Mesenchymal stem cell (in vitro differentiated cells and primary cell): ENCODE measurements around the gene CEP70.
"Not testable (repeated sequence)": the region's sequence is repeated elsewhere in the genome, so short reads cannot be mapped to it uniquely, and the experiment has no call there.

Experiments used
- DNase-seq: peaks from one replicate; pipeline ENCODE4 v3.0.0-alpha.2; 2013
- H2AFZ ChIP-seq: one replicate; pipeline ENCODE4 v1.6.1; 2013; ENCODE audit warnings: low read depth, mild to moderate bottlenecking, control low read depth, inconsistent platforms, low read length, moderate library complexity
- H2AK5ac ChIP-seq: 2 replicates; pipeline ENCODE4 v1.6.1; 2013; ENCODE audit warnings: low read length, moderate library complexity, mild to moderate bottlenecking, inconsistent platforms; ENCODE audit not compliant: severe bottlenecking
- H2BK120ac ChIP-seq: one replicate; pipeline ENCODE4 v1.6.1; 2013; ENCODE audit warnings: low read depth, mild to moderate bottlenecking, inconsistent platforms, low read length, moderate library complexity
- H2BK12ac ChIP-seq, 2 experiments: one replicate each; pipeline ENCODE4 v1.6.1; 2013; ENCODE audit warnings: inconsistent platforms in 2 of 2, low read length in 2 of 2, mild to moderate bottlenecking in 2 of 2, moderate library complexity in 2 of 2, control low read depth in 1 of 2
- H2BK15ac ChIP-seq: one replicate; pipeline ENCODE4 v1.6.1; 2013; ENCODE audit warnings: mild to moderate bottlenecking, low read depth, inconsistent platforms; ENCODE audit not compliant: poor library complexity, severe bottlenecking
- H2BK5ac ChIP-seq: 2 replicates; pipeline ENCODE4 v1.6.1; 2013; ENCODE audit warnings: low read depth, mild to moderate bottlenecking, low read length, control low read depth, inconsistent platforms; ENCODE audit not compliant: poor library complexity, severe bottlenecking
- H3K14ac ChIP-seq, 2 experiments: one replicate each; pipeline ENCODE4 v1.6.1; 2013; ENCODE audit warnings: inconsistent platforms in 2 of 2, low read length in 2 of 2, control low read depth in 1 of 2, mild to moderate bottlenecking in 1 of 2, moderate library complexity in 1 of 2
- H3K18ac ChIP-seq, 2 experiments: one replicate each; pipeline ENCODE4 v1.6.1; 2013; ENCODE audit warnings: inconsistent platforms in 2 of 2, low read length in 2 of 2, control low read depth in 1 of 2, low read depth in 1 of 2, mild to moderate bottlenecking in 1 of 2
- H3K23ac ChIP-seq, 2 experiments: one replicate each; pipeline ENCODE4 v1.6.1; 2013; ENCODE audit warnings: inconsistent platforms in 2 of 2, low read length in 2 of 2, mild to moderate bottlenecking in 2 of 2, moderate library complexity in 2 of 2, control low read depth in 1 of 2
- H3K27ac ChIP-seq: 2 replicates; pipeline ENCODE4 v1.5.1; 2013; ENCODE audit warnings: mild to moderate bottlenecking, moderate library complexity, low read length, control low read depth, inconsistent platforms; ENCODE audit not compliant: poor library complexity, severe bottlenecking
- H3K27me3 ChIP-seq, 2 experiments: 2 replicates each; pipeline versions ENCODE4 v1.6.1 to v1.7.0; 2013; ENCODE audit warnings: low read length in 2 of 2, mild to moderate bottlenecking in 2 of 2, moderate library complexity in 2 of 2, control low read depth in 1 of 2, inconsistent platforms in 1 of 2; ENCODE audit not compliant: control insufficient read depth in 1 of 2, insufficient read depth in 1 of 2
- H3K36me3 ChIP-seq, 2 experiments: 2 replicates each; pipeline versions ENCODE4 v1.6.1 to v1.7.0; 2013; ENCODE audit warnings: low read length in 2 of 2, control low read depth in 1 of 2, inconsistent platforms in 1 of 2, low read depth in 1 of 2, mild to moderate bottlenecking in 1 of 2; ENCODE audit not compliant: insufficient read depth in 2 of 2, control insufficient read depth in 1 of 2
- H3K4ac ChIP-seq, 2 experiments: one replicate each; pipeline ENCODE4 v1.6.1; 2013; ENCODE audit warnings: inconsistent platforms in 2 of 2, low read length in 2 of 2, mild to moderate bottlenecking in 2 of 2, moderate library complexity in 2 of 2, control low read depth in 1 of 2, low read depth in 1 of 2
- H3K4me1 ChIP-seq: 2 replicates; pipeline ENCODE4 v1.6.1; 2013; ENCODE audit warnings: low read depth, low read length, control low read depth; ENCODE audit not compliant: control insufficient read depth, insufficient read depth
- H3K4me2 ChIP-seq: 2 replicates; pipeline ENCODE4 v1.6.1; 2013; ENCODE audit warnings: low read length, mild to moderate bottlenecking, inconsistent platforms; ENCODE audit not compliant: poor library complexity, severe bottlenecking
- H3K4me3 ChIP-seq, 2 experiments: 2 replicates each; pipeline versions ENCODE4 v1.5.1 to v1.7.0; 2013; ENCODE audit warnings: low read length in 2 of 2, mild to moderate bottlenecking in 2 of 2, control low read depth in 1 of 2, low read depth in 1 of 2; ENCODE audit not compliant: insufficient read depth in 1 of 2
- H3K79me1 ChIP-seq: replicated peaks from 2 replicates; pipeline ENCODE4 v1.6.1; 2013; ENCODE audit warnings: mild to moderate bottlenecking, control low read depth, low read length, inconsistent platforms; ENCODE audit not compliant: poor library complexity, severe bottlenecking
- H3K9ac ChIP-seq: 2 replicates; pipeline ENCODE4 v1.7.0; 2013; ENCODE audit warnings: mild to moderate bottlenecking, low read length, moderate library complexity
- H3K9me3 ChIP-seq: 2 replicates; pipeline ENCODE4 v1.7.0; 2013; ENCODE audit warnings: mild to moderate bottlenecking, low read length; ENCODE audit not compliant: control insufficient read depth
- H4K8ac ChIP-seq: one replicate; pipeline ENCODE4 v1.6.1; 2013; ENCODE audit warnings: inconsistent platforms, mild to moderate bottlenecking, low read length, moderate library complexity
- H4K91ac ChIP-seq: one replicate; pipeline ENCODE4 v1.6.1; 2013; ENCODE audit warnings: mild to moderate bottlenecking, low read length, inconsistent platforms
- WGBS: methylation state at CpG from one replicate; pipeline ENCODE4 v1.1.7; 2013; ENCODE audit warnings: mixed read lengths; 5-methylcytosine and 5-hydroxymethylcytosine counted together

Gene CEP70

GRCh38 chr3:138495638-138496037, 98.4 kb downstream of the CEP70 start:
- not testable (repeated sequence) for H4K8ac ChIP-seq, H2BK12ac ChIP-seq, H3K4ac ChIP-seq, H3K27me3 ChIP-seq, H3K27ac ChIP-seq, H4K91ac ChIP-seq, H2BK120ac ChIP-seq, H3K23ac ChIP-seq, H3K4me3 ChIP-seq, H3K18ac ChIP-seq, H3K9me3 ChIP-seq, H2AK5ac ChIP-seq, H2BK5ac ChIP-seq, H3K4me1 ChIP-seq, H3K14ac ChIP-seq, DNase-seq, H3K4me2 ChIP-seq, H2BK15ac ChIP-seq, H3K9ac ChIP-seq, H2AFZ ChIP-seq, H3K79me1 ChIP-seq
- 97% methylated on average over 2 of the region's 3 CpGs for WGBS
- peaks cover 6 to 12% of the 10 kb centered on the region in 2 experiments for H3K36me3 ChIP-seq

DNA sequence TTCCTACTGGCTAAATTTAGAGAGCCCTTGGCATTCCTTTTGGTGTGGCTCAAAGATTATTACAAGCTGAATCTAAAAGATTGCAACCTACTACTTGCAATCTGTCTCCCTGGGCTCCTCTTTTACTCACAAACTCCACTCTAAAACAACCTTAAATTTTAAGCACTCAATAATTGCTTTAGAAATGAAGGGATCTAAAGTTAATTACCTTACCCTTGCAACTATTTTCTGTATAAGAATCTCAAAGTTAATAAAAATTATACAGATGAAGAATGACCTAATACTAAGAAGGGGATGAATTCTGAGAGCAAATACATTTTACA, 99.5 kb downstream of the CEP70 start:
- H3K18ac ChIP-seq = no peak overlapping the region
- H2BK12ac ChIP-seq = no peak overlapping the region
- H2BK5ac ChIP-seq = no peak overlapping the region
- H2AK5ac ChIP-seq = no peak overlapping the region
- no peaks in the 10 kb centered on the region for H3K9me3 ChIP-seq
- H3K23ac ChIP-seq = no peak overlapping the region
- H2BK15ac ChIP-seq = no peak overlapping the region
- H4K91ac ChIP-seq = no peak overlapping the region
- no peak overlapping the region for H3K4ac ChIP-seq
- DNase-seq = no peak
- no peak overlapping the region for H2AFZ ChIP-seq
- H3K27ac ChIP-seq = no peak overlapping the region
- H2BK120ac ChIP-seq = no peak overlapping the region
- peak overlapping the region; percentile 48 for H3K9ac ChIP-seq
- H3K27me3 ChIP-seq = no peaks in the 10 kb centered on the region
- H3K36me3 ChIP-seq = peaks cover 2 to 12% of the 10 kb centered on the region in 2 experiments
- no peaks in the 10 kb centered on the region for H3K79me1 ChIP-seq
- H3K4me1 ChIP-seq = no peaks in the 10 kb centered on the region
- no peak overlapping the region for H3K4me3 ChIP-seq
- H4K8ac ChIP-seq = no peak overlapping the region
- no peak overlapping the region for H3K4me2 ChIP-seq
- H3K14ac ChIP-seq = no peak overlapping the region

- Histone ChIP-seq H4K8ac (no peak overlapping the region), H3K4ac (no peak overlapping the region), H2BK120ac (no peak overlapping the region), H3K27ac (no peak overlapping the region), H3K18ac (no peak overlapping the region), H3K14ac (no peak overlapping the region), H3K36me3 (peaks cover 0 to 12% of the 10 kb centered on the region in 2 experiments), H2BK15ac (no peak overlapping the region), H4K91ac (no peak overlapping the region), H3K4me1 (no peaks in the 10 kb centered on the region), H2AFZ (no peak overlapping the region), H3K9ac (peak overlapping the region; percentile 48), H3K4me3 (no peak overlapping the region), H2BK5ac (no peak overlapping the region), H2BK12ac (no peak overlapping the region), H3K4me2 (no peak overlapping the region), H3K9me3 (no peaks in the 10 kb centered on the region), H3K79me1 (no peaks in the 10 kb centered on the region), H3K23ac (no peak overlapping the region), H3K27me3 (no peaks in the 10 kb centered on the region), H2AK5ac (no peak overlapping the region)
- WGBS = 45% methylated on average over 2 of the region's 3 CpGs
- DNase-seq = peak; percentile 73
Measured at GRCh38 chr3:138493804-138494606, 100.1 kb downstream of the CEP70 start.

DNA sequence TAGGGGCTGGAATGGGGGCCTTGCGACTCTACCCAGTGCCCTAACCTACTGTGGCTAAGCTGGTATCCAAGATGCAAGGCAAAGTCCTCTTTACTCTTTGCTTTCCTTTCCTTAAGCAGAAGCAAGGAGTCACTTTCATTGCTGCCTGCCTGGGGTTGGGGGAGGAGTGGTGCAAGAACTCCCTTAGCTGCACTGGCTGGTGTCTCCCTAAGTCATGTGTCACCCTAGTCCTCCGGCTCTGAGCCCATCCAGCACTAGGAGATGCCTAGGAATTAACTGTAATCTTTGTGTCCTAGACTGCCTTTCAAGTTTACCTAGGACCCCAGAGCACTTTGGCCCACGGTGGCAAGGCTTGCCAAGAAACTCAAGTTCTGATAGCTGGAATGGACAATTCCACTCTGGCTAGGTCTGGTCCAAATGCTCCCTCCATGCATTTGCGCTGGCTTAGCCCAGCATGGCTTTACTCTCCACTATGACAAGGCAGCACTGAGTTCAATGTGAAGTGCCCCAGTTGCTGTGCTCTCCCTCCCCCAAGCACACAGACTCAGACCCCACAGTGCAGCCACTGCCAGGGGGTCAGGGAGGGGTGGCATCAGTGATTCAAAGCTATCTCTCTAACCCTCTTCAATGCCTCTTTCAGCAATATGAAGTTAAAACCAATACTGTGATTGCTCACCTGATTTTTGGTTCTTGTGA, 100.9 kb downstream of the CEP70 start:
- Histone ChIP-seq H3K23ac (no peak overlapping the region), H2BK12ac (no peak overlapping the region), H3K36me3 (peaks cover 0 to 12% of the 10 kb centered on the region in 2 experiments), H2BK5ac (no peak overlapping the region), H2BK120ac (no peak overlapping the region), H3K27ac (no peak overlapping the region), H3K9me3 (no peaks in the 10 kb centered on the region), H3K4me1 (no peaks in the 10 kb centered on the region), H3K4me2 (no peak overlapping the region), H4K8ac (no peak overlapping the region), H3K9ac (no peak overlapping the region), H2AK5ac (no peak overlapping the region), H2AFZ (no peak overlapping the region), H3K4ac (no peak overlapping the region), H2BK15ac (no peak overlapping the region), H3K14ac (peak overlapping the region in 1 of 2 experiments; percentile 11), H4K91ac (peak overlapping the region; percentile 37), H3K4me3 (no peak overlapping the region), H3K79me1 (no peaks in the 10 kb centered on the region), H3K27me3 (no peaks in the 10 kb centered on the region), H3K18ac (no peak overlapping the region)
- 85% methylated on average over 4 of the region's 4 CpGs for WGBS
- DNase-seq = no peak
